HG03442 (cell line): ENCODE measurements around the gene ZIC1.

ENCODE experiments used
- ATAC-seq: cut with Tn5 transposase; IDR thresholded peaks from one replicate; pipeline ENCODE4 v1.9.1; 2021; ENCODE audit warnings: mild to moderate bottlenecking, moderate library complexity; ENCODE audit not compliant: unreplicated experiment

Gene ZIC1

DNA sequence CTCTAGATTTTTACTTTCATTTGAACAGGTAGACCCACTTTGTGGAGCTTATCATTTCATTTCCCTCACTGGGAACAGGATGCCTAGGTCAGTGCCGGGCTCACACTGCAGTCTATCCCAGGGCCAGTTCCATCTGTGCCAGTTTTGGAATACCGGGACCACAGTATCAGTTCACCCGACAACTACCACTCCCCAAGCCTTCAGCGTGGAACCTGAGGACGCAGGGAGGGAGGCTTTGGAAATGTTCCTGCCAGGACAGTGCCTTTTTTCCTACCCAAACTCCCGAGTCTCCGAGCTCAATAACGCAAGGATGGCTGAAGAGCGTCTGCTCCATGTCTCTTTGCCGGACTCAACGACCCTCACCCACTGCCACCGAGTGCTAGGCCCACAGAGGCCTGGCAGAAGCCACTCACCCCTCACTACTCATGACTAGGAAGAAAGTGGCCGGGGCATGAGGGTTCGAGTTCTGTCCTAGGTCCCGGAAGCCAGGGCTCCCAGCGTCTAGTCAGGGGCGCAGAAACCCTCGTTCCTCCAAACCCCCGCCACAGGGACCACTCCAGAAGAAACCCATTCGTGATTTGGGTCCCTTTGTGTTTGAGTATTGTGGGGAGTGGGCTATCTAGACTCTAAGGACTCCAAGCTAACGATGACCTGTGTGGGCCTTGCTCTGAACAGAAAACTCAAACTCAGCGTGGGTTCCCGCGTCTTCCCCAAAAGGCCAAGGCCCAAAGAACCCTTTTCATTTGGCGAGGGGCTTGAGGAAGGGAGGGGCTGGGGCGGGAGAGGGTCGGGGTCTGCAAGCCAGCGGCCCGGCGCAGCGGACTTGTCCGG lies 11.4 kb downstream of the ZIC1 start:
- ATAC-seq = no peak

DNA sequence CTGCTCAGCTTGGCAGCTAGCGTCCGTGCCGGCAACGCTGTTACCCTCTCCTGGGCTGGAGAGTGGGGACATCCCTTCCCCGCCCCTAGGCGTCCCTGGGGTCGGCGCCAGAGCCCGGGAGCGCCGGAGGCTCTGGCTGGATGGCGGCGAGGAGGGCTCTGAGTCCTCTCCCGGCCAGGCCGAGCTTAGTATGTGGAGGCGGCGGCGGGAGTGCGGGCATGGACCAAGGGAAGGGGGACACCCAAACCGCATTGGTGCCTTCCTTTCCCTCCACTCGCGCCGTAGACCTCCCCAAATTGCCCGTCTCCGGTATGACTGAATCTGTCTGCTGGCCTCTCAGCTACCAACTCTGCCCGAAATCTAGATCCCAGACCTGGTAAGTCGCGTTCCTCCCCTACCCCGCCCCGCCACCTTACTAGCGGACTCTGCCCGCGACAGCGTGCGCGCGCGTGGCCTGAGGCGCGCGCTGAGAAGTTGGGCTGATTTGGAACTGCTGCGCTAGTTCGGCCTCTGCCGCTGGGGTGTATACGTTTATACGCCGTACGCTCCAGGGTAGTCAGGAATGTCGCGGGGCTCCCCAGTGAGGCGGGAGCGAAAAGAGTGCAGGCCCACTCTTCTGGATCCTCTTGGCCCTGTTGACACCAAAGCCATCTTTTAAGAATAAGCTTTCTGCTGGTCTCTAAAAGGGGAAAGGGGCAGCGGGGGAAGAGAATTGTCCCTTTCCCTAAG lies 12.2 kb downstream of the ZIC1 start:
- ATAC-seq = no peak

DNA sequence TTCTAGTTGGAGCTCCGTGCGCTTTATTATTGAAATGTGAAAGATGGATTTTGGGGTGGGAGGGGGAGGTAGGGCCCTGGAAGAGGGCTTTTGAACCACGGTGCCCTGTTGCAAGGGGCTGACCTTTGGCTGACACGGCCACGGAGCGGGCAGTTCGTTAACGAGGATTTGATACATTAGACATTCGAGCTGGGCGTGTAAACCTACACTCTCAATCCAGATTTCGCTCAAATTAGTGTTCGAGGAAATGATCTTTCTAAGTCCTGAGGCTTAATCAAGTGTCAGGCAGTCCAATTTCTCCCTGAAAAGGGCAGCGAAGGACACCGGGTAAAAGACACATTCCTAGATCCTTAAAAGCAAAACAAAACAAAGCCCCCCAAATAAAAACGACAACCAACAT lies 13.0 kb downstream of the ZIC1 start:
- ATAC-seq = no peak

DNA sequence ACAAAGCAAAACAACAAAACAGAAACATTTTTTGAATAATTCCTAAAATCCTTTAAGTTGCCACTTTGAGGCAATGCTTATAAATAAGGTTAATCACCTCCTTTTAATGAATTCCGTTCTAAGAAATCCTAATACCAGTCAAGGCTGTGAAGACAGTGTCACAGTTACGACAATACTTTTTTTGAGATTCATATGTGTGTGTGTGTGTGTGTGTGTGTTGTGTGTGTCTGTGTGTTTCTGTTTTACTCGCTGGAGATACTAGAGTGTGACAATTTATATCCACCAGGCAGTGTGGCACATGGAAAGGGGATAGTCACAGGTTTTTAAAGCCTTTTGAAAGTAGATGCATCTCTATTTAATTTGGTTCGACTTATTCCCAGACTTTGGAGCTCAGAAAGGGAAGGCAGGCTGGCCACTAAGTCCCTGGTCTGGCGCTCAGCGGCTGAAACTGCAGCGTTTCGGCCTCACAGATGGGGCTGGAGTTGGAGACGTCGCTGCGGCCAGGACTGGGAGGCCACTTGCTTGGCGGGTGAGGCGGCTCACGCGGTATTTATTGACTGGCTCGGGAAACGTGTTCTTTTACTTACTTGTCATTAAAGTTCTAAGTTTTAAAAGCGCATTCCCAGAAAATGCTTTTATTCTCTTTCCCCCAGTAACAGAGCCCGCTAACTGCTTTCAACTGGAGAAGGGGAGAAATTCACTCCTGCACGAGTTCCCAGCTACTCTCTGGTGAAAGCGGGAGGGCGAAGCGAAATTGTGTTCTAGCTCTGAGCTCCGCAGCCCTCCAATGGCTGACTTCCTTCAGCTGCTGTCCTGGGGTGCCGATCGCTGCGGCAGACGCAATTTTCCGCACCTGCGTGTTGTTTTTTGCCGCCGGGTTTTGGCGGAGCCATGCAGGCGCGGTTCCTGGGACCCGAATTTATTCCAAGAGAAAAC lies 13.7 kb downstream of the ZIC1 start:
- no peak for ATAC-seq

DNA sequence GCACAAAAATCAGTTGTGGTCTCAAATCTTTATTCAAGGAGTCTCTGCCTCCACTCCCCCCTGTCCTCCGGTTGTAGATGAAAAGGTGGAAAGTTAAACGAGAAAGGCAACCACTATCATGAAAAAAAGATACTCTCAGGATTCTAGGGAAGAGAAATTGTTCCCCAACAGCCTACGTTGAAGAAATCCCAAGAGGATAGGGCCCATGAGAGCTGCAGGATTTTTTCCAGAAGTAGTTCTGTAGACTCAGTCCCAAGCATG lies 14.3 kb downstream of the ZIC1 start:
- ATAC-seq = no peak

DNA sequence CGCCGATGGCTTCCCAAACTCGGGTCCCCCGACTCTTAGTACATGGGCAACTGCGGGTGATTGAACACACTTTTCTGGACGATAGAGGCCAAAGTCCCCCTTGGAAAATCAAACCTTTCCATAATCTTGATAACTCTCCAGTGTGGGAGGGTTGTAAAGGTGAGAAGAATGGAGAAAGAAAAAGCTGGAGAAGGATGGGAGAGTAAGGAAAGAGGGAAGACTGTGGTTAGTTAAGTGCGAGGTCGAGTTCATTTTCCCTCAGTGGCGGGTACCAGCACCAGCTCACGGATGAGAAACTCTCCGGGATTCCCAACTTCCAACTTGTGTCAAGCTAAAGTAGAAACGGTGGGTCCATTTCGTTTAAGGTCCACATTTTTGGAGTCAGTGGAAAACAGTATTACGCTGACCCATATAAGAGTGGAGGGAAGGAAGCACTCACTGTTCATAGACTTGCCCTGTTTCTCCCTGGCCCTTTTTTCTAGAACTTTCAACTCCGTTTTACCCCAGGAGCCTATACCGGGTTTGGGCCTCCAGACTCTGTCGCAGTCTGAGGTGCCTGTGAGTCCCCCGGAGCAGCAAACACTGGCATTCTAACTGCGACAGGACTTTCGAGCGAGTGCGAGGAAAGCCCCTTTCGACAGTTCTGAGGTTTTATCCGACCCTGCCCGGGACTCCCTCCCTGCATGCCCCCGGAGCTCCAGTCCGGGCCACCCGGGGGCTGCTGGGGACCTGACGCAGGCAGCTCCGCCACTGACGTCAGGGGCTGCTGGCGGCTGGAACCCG lies 14.8 kb downstream of the ZIC1 start:
- ATAC-seq = no peak

DNA sequence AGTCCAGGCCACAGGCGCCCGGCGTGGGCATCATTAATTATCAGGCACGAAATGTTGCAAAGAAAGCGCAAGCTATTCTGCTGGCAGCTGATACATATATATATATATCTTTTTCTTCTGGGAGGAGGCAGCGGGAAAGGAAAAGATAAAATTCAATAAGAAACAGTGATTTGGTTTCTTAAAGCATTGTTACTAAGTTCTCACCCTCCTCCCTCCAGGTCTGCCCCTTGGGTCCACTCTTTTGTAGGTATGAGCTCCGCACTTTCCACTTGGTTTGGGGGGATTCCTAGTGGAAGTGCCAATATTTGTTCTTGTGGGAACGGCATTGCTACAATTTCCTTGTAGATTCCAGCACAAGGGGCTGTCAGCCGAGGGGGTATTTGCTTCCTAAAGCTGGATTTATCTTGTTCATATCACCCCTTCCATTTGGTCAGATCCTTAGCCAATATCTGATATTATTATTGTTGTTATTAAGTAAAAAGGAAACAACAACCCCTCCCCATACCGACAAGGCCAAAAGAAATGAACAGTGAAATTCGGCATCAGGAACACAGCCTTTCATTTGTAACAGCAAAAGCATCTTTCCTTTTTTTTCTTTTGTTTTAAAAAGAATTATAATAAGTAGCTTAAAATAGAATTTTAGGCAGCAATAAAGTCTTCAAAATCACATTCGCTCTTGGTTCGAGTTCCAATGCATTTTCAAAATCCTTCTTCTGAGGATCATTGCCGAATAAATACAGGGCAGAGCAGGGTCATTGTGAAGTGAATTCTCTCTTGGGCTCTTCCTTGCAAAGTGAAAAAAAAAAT lies 15.6 kb downstream of the ZIC1 start:
- no peak for ATAC-seq

DNA sequence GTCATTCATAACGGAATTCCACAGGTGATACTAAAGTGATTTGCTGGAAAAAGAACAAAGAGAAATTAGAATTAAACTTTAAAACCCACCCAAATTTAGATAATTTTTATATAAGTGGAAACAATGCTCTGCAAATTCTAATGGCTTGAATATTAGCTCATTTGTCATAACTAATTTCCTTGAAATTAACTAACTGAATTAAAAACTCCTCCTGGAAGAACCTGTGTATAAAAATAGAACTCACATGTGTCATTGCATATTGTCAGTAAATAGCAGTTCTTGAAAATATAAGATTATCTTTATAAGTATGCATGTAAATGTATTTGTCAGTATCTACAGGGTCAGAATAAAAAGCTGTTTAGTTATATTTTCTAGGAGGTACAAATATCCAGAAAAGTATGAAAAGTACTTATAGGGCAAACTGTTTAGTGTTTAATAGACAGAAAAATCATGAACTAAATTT lies 16.3 kb downstream of the ZIC1 start:
- ATAC-seq = no peak

DNA sequence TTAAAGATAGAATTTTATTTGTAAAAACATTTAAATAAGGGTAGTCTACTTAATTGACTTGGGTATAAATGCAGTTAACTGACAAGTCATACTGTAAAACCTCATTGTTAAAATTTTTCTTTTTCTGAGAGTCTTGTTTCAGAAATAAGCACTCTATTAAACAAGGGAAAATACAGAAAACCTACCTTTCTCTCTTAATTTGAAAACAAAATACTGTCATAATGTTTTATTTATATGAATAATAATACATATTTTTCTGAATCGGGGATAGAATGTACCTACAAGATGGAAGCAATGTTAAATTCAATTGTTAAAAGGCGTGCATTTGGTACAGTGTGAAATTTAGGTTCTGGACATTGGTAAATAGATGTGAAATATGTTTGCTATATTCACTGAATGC lies 17.8 kb downstream of the ZIC1 start:
- no peak for ATAC-seq

DNA sequence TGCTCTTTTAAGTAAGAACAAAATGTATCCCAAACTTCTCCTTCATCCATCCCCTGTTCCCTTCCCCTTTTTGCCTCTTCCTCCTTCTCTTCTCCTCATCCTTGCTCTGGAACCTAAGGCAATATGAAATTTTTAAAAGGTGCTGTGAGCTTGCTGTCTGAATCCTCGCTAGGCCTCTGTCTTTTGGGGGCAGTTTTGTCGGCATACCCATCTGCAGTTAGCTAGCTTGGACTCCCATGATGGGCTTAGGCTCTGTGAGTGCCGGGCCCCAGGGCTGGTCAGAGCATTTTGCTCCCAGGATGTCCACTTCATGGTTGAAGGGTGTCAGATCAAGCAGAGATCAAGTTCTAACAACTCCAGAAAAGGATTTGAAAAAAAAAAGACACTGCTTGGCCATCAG lies 18.6 kb downstream of the ZIC1 start:
- no peak for ATAC-seq

DNA sequence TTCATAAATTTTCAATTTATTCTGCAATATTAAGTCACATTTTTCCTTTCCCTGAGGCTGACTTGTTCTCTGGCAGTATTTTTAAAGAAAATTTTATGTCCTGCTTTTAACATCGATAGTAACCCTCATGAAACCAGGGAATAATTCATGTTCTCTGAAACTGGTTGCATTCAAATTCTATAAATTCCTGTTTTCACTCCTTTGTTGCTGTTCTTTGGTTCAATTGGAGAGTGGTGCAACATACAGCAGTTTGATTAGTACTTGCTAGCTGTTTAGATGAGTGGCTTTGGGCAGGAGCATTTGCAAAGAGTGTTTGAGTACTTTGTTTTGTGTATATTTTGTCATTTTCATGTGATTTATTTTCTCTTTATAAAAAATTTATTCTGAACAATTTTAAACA lies 19.2 kb downstream of the ZIC1 start:
- ATAC-seq = no peak

DNA sequence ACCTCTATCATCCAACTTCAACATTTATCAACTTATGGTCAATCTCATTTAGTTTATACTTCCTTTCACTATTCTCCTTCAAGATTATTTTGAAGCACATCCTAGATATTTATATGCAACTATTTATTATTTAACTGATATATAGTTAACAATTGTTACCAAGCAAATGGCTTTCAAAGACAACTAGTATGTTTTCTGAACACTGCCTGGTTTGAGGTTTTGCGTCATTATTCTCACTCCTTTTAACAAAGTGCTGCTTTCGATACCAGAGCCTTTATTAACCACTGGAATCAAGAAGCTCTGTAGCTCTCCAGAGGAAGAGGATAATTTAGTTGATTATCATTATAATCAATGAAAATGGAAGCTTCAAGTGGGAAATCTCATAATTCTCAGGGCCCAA lies 19.6 kb downstream of the ZIC1 start:
- no peak for ATAC-seq

DNA sequence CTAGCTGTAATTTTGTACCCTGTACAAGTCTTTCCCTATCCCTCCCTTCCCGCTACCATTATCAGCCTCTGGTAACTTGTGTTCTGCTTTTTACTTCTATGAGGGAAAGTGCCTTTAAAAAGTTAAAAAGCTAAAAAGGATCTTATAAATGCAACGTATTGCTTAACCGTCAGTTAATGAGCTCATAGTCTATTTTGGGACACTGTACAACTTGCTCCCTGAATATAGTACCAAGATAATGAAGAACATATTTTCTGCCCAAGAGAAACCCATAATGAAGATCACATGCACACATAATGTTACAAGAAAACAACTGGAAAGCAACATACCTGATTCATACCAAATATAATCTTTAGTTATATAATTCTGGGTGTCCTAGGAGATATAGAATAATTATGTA lies 22.6 kb downstream of the ZIC1 start:
- ATAC-seq = no peak

DNA sequence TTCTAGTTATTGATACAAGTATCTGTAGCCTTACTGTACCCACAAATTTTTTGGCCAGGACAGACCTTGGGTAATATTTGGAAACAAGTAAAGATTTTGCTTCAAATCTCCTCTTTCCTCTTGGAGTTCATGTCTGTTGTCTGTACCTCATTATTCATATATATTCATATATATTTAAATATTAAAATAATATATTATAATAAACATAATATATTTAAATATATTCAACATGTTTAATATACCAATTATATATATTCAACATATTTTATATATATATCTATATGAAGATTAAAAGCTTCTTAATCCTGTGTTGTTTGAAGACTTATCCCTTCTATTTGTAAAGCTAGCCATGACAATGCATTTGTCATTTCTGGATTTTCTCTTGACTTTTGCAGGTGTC lies 38.1 kb downstream of the ZIC1 start:
- ATAC-seq = no peak

DNA sequence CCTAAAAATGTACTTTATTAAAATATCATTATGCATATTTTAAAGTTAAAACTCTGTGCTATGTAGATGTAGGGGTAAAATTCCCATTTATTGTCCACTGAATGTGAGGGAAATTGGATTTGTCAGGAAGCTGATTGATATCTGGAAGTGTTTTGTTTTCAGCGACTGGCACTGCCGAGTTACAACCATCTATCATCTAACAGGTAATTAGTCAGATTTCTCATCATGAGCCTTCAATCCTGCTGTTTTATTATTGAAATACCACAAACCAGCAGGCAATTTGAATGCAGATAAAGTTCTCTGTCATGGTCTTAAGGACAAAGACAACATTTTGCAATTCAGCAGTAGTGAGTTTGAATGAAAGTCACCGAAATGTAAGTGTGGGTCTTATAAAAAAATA lies 40.5 kb downstream of the ZIC1 start:
- ATAC-seq = no peak

DNA sequence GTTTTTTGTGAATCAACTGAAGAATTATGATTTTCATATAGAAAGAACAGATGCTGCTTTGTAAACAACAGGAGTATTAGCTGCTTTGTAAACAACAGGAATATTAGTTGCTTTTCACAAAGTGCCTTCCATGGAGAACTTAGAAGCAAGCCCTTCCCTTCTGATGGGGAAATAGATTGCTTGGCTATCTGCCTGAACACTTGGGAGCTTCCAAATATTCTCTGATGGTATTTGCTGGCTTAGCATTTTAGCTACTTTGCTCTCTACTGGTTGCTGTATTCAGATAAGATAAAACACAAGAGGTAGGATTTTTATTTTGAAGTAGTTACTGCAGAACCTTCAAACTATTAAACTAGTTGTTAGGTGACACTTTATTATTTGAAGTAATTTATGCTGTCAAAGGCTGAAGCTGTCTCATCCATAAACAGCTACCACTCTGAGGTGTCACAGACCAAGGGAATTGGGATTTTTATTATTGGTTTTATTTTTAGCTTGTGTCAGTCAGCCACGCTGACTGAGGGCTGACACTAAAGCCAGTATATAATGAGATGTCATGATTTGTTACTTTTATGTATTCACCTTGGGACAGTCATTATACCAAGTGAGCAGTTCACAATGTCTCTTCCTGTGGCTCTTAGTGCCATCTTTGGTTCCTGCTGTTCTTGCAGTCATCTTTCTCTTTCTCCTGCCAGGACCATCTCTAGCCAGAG lies 50.0 kb downstream of the ZIC1 start:
- ATAC-seq = no peak

DNA sequence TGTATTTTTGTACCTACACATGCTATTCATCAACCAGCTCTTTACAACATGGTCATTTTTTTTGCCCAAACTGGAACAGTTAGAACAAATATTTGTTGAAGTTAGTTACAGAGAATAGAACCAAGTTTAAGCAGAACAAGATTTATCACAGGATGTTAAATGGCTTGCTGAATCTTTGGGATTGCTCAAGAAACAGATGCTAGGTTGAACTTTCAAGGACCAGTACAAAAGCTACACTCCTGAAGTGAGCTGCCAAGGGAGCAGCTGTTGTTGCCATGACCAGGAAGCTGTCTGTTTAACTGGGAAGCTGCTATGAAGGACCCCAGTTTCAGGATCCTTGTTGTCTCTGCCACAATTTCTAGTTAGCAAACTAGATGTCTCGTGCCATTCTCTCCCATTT lies 53.7 kb downstream of the ZIC1 start:
- ATAC-seq = no peak
